Right renal pelvis (tissue), 4 donors: Measurements from ENCODE around the gene TIGD1. TPM values are rescaled to one million over a fixed set of nuclear protein-coding genes. Genes with fewer than 3 reads are reported as not detected.
A peak's percentile ranks its signal among the peaks of the same experiment; 100 is the strongest.

Experiments used
- DNase-seq, 4 donors: peaks; one replicate each; pipeline ENCODE4 v3.0.0-alpha.2; 2013; ENCODE audit warnings: low read depth in 4 of 4, low spot score in 3 of 4, missing footprints in 1 of 4
- polyA plus RNA-seq, 4 donors: library from polyadenylated mRNA; unstranded; fragments of 120-200 nt; gene quantifications; one replicate each; pipeline ENCODE4 v1.2.1, GENCODE V29; 2013; ENCODE audit not compliant: insufficient read length in 4 of 4

Gene TIGD1
- 10 to 100 TPM; 10.9 to 14.4 (median 13.8) TPM for polyA plus RNA-seq

DNA sequence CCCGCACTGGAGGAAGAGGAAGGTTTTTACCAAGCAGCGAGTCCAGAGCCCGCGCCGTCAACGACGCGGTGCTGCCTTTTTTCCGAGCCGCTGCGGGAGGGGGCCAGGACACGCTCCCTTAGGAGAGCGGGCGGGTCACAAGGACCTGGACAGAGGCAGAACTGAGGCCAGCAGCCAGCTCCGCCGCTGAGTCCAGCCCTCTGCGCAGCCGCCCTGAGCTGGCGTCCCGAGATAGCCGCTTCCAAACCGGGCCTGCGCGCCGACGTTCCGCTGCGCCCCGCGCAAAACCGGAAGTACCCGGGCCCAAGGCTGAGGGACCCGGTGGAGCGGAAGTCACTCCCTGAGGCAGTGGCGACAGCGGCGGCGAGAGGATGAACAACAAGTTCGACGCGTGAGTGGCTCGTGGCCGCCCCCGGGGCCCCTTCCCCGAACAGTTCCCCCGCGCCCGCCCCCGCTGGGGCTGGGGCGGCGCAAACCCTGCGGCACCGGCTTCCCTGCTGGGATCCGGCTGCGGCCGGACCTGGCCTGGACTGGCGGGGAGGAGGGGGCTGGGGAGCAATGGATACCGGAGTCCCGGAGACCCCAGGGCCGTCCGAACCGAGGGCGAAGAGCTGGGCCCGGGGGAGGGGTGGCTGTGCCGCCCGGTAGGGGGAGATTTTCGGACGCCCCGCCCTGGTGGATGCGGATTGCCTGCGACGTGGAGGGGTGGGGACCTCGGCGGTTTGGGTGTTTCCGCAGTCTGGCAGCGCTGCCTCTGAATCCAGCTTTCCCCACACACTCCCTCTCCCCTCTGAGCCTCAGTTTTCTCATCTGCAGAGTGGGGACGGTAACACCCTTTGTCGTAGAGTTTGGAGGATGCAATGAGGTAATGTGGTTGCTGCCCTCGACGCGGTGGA is at the start of gene TIGD1, which contains the start of gene EIF4E2:
Gene TIGD1, minus strand, starts transcription at position 204 of the 896 bp plus-strand sequence. CDS start 675 bp downstream, outside the sequence.
Gene EIF4E2, plus strand, starts transcription at position 336 of the 896 bp plus-strand sequence. Its CDS starts 36 bp downstream, at position 372.
- DNase-seq = peak; percentile 86 to 89 (median 87)

DNA sequence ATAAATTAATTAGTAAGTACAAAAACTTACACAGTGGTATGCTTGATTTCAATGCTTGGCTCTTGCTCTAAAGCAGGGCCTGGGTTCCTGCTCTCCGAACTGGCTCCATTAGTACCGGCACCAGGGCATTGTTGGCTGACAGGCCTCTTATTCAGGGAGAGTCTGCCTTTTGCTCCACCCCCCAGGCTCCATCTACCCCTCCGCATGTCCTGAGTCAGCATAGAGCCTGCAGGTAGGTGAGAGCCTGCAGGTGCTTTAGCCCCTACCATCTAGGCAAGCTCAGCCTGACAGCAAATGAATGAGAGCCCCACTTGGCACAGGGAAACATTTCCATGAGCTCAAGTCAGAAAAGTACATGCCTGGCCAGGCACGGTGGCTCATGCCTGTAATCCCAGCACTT is 47.9 kb upstream of the TIGD1 start:
- no peak for DNase-seq

DNA sequence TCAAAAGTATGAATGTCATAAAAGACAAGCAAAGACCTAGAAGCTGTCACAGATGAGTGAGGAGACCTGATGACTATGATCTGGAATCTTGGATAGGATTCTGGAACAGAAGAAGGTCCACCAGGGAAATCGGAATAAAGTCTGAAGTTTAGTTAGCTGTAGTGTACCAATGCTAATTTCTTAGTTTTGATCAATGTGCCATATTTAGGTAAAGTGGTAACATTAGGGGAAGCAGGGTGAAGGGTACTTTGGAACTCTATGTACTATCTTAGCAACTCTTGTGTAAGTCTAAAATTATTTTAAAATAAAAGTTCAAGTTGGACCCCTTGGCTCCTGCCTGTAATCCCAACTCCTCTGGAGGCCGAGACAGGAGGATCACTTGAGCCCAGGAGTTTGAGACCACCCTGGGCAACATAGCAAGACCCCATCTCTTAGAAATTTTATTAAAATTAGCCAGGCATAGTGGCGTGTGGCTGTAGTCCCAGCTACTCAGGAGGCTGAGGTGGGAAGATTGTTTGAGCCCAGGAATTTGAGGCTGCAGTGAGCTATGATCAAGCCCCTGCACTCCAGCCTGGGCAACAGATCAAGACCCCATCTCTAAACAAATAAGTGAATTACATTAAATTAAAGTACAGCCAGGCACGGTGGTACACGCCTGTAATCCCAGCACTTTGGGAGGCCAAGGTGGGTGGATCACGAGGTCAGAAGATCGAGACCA is 47.2 kb upstream of the TIGD1 start:
- DNase-seq = no peak

DNA sequence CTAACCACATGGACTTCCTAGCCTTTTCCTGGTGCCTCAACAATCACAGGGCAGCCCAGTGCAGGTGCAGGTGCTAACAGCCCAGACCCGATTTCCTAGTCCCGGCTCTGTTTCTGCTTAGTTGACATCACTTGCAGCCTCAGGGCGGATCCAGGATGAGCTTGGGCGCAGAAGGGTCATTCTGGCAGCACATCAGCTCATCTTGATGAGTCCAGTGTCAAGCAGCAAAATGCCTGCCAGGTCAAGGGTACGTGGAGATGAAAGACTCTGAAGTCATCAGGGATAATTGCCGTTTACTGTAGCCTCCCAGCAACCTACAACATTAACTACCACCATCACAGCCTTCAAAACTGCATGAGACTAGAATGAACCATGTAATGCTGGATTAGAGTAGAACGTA is 43.6 kb upstream of the TIGD1 start:
- DNase-seq = no peak

DNA sequence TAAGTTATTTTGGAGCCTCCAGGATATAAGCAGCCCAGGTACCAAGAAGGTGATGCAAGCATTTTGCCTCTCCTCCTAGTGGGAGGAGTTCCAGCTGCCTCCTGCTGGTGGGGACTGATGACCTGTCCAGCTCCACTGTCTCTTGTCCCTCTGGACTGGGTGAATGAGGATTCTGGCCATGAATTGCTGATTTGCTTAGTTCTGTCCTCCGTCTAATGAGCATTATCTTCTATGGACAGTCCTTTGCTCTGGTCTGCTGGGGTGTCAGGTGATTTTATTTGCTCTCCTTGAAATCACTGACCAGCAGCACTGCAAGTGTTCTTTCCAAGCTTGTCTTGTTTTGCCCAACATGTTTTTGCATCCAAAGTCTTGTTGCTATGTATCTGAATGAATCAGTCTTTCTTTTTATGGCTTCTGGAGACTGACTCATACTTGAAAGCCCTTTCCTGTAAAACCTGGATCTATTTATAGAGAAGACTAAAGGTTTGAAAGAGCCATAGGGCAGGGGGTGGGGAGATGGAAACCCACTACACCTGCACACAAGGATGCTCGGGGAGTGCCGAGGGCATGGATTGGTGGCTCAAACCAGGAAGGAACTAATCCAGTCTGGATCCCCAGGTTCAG is 42.5 kb upstream of the TIGD1 start:
- no peak for DNase-seq

DNA sequence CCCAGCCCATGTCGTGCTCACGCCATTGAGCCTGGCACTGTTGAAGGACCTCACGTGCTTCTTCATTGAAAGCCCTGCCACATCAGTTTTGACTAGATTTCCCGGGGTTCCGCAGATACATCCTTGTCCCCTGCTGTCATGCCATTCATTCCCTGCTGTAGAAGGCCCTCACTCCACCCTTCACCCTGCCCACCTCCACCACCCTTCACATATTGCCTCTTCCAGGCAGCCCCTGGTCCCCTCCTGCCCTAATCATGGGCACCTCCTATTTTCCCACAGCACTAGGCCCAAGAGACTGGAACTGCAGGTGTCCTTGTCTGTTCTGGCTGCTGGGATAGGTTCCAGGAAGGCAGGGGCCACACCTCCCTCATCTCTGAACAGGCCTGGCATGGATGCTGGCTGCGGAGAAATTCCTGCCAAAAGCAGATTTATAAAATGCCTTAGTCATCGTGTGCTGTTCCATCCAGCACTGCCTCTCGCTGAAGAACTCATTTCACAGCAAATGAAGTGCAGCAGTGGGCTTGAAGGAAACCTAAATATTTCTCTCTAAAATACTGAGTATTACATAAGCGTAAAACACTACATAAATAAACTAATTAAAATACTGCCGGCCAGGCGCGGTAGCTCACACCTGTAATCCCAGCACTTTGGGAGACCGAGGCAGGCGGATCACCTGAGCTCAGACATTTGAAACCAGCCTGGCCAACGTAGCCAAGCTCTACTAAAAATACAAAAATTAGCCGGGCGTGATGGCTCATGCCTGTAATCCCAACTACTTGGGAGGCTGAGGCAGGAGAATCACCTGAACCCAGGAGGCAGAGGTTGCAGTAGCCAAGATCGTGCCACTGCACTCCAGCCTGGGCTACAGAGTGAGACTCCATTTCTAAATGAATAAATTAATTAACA is 38.6 kb upstream of the TIGD1 start:
- DNase-seq = no peak

DNA sequence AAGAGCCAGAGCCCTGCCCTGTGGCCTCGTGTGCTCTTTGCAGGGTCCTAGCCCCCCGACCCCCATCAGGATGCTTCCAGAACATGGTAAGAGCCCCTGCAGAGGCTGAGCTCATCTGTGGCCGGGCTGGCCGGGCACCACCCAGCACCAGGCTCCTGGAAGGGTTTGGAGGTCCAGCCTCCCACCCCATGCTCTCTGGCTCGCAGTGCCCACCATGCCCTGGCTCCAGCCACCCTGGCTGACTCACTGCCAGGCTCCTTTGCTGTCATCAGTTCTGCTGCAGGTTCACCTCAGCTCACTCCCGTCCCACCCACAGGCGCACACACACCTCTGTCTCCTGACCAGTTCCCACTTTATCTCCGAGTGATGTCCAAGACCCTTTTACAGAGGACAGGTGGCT is 37.7 kb upstream of the TIGD1 start:
- DNase-seq = no peak

DNA sequence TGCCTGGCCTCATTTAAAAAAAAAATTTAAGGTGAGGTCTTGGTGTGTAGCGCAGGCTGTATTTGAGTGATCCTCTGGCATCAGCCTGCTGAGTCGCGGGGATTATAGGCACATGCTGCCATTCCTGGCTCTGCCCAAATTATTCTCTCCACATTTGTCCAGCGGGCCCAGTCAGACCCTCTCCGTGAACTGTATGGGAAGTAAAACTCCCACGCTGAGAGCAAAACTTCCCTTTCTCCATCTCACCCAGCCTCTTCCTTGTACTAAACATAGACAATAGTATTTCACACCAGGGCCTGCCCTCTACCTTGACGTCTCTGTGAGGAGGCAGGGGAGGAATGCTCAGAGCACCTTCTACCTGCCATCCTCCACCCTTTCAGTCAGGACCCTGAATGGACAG is 37.2 kb upstream of the TIGD1 start:
- no peak for DNase-seq

DNA sequence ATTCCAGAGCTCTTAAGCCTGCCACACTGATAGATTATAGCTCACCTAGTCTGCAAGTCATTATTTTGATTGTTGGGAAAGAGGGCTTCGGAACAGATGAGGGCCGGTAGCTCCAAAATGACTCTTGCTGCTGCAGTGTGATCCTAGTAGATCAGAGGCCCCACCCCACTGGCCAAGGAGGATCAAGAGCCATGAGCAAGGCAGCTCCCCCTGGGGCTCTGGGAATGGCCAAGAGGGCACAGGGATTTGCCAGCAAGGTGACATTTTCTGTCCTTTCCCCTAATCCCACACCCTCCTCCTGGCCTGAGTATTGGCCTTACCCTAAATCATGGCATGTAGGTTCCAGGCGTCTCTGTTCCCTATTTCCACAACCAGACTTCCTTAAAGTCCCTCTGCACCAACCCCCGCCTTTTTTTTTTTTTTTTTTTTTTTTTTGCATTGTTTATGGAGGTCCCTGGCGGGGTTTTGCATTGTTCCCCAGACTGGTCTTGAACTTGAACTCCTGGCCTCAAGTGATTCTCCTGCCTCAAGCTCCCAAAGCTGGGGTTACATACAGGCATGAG is 36.7 kb upstream of the TIGD1 start:
- DNase-seq = no peak

DNA sequence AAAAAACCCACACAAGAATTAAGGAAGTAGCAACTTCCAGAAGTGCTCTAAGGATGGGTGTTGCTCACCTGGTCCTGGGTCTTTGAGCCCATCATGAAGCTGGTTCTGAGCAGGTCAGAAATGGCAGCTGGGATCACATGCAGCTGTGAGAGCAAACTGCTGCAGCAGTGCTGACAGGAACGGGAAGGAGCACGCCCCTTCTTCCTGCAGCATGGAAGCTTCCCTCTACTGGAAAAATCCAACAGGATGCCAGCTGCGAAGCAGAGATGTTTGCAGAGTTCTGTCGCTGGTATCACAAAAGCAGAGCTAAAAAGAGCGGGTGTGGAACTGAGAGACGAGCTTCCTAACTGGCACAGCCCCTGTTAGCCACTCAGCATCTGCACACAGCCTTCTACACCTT is 33.9 kb upstream of the TIGD1 start:
- DNase-seq = no peak

DNA sequence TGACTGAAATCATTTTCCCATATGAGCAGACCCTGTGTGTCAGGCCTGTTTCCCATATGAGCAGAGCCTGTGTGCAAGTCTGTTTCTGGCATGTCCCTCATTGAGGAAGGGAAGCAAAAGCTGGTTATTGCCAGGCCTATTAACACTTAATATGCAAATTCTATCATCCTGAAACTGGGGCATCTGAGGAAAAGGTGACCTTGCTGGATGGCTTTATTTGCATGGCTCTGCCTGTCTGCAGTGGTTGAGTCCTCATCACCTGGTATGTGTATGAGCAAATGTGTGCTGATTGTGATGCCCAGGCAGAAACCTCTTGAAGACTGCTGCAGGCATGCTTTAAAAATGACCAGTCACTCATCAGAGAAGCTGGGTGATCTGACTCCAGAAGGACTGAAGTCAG is 31.4 kb upstream of the TIGD1 start:
- no peak for DNase-seq

DNA sequence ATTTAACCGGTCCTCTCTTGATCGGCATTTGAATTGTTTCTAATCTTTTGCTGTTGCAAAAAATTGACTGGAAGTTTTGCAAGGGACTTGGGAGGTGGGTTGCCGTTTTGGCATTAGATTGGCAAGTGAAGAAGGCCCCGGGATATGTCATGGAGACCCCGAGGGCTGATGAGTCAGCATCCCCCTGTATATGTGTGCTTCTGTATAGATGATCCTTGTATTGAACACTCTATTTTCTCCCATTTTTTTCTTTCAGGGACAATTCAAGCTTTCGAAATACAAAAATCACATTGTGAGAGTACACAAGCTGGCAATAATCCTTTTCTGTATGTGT is 30.3 kb upstream of the TIGD1 start:
- DNase-seq = no peak

DNA sequence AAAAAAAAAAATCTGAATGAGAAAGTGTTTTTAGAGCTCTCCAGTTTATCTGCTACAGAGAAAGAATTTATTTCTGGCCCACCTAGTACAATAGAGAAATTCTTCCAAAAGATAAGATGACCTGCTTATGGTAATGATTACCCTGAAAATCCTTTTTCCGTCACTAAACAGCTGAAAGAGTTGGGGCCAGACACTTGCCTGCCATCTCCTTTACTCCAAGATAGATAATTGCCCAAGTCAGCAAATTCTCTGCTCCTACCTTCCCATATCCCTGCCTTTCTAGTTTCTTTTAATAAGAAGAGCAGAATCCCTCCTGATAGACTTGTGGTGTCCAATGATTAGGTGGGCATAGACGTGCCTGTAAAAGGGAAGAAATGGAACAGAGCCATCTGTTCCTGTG is 28.3 kb upstream of the TIGD1 start:
- DNase-seq = no peak

DNA sequence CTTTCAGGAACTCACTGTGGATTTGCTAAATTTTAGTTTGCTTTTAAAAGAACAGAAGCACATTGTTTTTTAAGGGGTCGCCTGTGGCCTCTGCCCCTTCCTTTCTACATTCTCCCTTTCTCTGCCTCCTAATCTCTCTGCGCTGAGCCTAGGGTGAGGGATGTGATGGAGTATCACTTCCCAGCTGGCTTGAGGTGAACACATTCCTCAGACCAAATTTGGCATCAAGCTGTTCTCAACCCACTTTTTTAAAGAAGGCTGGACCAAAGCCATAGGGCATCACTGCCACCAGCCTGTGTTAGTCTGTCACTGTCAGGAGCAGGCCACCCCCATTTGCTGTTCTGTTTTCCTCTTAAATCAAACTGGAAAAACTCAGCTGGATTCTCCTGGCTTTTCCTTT is 27.5 kb upstream of the TIGD1 start:
- DNase-seq = no peak

DNA sequence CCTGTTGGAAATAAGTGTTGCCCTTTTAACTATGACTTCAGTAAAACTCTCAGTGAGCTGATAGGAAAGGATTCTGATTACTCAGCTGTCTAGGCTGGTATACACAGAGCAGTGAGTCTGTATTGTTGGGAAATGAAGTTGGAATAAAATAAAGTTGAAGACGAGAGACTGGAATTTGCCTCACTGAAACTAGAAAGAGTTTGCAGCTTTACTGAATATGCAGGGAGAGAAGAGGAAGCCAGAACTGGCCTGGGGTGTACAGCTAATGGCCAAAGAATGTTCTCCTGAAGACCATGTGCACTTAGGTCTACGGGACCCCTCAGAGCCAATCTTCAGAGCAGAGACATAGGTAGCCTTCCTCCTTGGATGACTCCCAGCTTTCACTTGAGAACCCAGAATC is 26.6 kb upstream of the TIGD1 start:
- no peak for DNase-seq

DNA sequence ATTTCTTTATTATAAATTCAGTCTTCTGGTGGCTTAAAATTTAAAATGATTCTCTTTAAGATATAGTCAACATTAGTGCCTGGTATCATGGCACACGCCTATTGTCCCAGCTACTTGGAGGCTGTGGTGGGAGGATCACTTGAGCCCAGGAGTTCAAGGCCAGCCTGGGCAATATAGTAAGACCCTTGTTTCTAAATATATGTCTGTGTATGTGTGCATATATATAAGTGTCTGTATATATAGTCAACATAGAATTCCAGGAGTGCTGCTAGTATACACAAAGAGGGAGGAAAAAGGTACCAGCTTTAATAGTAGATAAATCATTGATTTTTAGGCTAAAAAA is 25.0 kb upstream of the TIGD1 start:
- no peak for DNase-seq

DNA sequence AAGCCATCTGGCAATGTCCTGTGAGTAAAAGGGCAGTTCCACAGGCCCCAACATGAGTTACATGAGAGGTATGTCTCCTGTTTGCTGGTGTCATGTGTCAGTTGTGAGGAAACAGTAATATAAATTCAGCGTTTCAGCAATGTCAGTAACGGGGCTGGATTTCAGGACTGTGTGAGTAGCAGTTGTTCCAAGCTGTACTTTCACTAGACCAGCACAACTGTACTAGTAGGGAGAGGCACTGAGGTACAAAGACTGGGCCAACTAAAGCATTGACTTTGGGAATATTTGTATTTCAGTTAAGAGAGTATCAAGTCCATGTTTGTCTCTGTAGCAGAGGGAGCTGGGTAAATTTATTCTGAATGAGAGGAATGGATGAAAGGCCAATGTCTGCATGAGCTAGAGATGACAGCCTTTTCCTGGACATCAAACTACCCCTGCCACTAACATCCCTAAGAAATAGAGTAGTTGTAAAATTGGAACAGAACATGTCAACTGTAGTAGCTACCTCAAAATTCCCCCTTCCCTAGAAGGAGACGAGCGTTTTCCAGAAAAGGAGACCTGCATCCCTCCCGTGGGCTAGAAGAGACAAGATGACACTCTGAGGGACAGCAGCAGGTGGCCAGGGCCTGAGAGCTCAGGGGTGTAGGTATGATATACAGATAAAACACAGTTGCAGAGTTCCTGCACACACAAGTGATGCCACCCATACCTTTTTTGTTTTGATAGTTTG is 24.5 kb upstream of the TIGD1 start:
- no peak for DNase-seq

DNA sequence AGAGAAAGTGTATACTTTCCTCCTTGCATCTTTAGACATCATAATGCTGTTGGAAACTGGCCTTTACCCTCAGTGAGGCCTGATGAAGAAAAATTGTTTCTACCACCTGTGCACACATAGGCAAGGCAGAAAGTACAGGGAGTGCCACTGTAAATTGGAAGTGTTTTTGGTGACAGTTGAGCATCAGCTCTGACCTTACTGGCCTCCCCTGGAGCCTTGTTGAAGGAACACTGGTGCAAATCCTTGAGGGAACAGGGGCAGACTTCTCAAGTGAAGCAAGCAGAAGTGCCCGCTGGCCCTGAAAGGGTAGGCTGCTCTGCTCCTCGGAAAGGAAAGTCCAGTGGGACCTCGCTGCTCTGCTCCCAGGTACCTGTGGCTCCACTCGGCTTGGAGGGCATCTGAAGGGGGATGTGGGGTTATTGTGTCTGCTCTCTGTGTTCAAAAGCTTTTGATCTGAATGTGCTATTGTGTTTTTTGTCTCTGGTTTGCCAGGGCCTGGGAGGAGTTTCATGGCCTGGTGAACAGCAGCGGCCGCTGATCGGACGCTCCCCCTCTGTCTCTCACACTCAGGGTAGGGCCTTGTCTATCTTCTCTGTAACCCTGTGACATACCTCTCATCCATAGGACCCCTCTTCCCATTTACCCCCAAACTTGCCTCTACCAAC is 23.5 kb upstream of the TIGD1 start:
- no peak for DNase-seq

DNA sequence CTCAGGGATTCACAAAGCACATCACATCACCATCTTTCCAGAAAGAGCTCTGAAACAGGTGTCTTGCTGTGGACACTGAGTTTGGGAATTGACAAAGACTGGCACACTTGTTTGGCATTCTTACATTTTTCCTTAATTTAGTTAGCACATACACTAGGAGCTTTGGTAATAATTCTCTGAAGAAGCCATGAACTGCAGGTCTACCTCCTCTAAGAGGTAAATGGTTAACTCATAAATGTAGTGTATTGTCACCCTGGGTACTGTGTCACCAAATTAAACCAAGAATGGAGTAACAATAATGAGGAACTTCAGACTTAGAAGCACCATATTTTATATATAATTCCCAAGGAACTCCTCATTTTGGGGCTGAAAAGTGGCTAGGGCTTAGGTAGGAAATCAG is 22.7 kb upstream of the TIGD1 start:
- no peak for DNase-seq
